Measurements from ENCODE around the gene PET100.

The PET100 gene

DNA sequence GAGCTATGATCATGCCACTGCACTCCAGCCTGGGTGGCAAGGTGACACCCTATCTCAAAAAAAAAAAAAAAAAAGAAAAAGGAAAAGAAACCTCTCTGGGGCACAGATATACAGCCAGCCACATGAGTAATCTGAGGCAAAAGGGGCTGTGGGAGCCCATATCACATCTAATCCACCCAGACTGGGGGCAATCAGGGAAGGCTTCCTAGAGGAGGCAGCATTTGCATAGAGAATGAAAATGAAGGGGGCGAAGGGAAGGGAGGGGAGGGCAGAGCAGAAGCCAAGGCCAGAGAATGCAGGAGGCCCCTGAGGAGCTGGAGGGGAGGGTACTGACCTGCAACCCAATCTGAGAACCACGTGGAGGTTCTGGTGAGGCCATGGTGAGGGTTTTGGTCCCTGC is 20.6 kb downstream of the PET100 start:
- Histone ChIP-seq H3K27ac (ENCODE audit: low read depth, low read length) (no peak overlapping the region), H3K79me2 (ENCODE audit: control insufficient read depth, low read length) (no peaks in the 10 kb centered on the region), H4K20me1 (ENCODE audit: control insufficient read depth, insufficient read depth, low read depth, low read length) (no peaks in the 10 kb centered on the region), H3K9me2 (replicated peaks; ENCODE audit: control insufficient read depth, low read length) (no peaks in the 10 kb centered on the region), H3F3A (ENCODE audit: control insufficient read depth, insufficient read depth) (0 out of 2 replicates have a peak, but pooled peaks cover 3% of the 10 kb centered on the region), H3K4me2 (ENCODE audit: low read length) (no peak overlapping the region), H3K4me1 (ENCODE audit: control insufficient read depth, low read length) (peaks cover 45% of the 10 kb centered on the region), H3K9me3 (ENCODE audit: control insufficient read depth, insufficient read depth, low read length) (no peaks in the 10 kb centered on the region), H3K36me3 (ENCODE audit: control insufficient read depth, low read length) (no peaks in the 10 kb centered on the region), H3K27me3 (ENCODE audit: control insufficient read depth, low read length) (no peaks in the 10 kb centered on the region), H3K4me3 (ENCODE audit: low read length) (no peak overlapping the region)
- TF ChIP-seq, protein P1, sequence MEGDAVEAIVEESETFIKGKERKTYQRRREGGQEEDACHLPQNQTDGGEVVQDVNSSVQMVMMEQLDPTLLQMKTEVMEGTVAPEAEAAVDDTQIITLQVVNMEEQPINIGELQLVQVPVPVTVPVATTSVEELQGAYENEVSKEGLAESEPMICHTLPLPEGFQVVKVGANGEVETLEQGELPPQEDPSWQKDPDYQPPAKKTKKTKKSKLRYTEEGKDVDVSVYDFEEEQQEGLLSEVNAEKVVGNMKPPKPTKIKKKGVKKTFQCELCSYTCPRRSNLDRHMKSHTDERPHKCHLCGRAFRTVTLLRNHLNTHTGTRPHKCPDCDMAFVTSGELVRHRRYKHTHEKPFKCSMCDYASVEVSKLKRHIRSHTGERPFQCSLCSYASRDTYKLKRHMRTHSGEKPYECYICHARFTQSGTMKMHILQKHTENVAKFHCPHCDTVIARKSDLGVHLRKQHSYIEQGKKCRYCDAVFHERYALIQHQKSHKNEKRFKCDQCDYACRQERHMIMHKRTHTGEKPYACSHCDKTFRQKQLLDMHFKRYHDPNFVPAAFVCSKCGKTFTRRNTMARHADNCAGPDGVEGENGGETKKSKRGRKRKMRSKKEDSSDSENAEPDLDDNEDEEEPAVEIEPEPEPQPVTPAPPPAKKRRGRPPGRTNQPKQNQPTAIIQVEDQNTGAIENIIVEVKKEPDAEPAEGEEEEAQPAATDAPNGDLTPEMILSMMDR (IDR thresholded peaks at IDR 0.05; ENCODE audit: low read depth, low read length, poor library complexity, severe bottlenecking), result no peak
- TF ChIP-seq EZH2phosphoT487 (IDR thresholded peaks at IDR 0.05; ENCODE audit: borderline replicate concordance, low read length), result no peak

DNA sequence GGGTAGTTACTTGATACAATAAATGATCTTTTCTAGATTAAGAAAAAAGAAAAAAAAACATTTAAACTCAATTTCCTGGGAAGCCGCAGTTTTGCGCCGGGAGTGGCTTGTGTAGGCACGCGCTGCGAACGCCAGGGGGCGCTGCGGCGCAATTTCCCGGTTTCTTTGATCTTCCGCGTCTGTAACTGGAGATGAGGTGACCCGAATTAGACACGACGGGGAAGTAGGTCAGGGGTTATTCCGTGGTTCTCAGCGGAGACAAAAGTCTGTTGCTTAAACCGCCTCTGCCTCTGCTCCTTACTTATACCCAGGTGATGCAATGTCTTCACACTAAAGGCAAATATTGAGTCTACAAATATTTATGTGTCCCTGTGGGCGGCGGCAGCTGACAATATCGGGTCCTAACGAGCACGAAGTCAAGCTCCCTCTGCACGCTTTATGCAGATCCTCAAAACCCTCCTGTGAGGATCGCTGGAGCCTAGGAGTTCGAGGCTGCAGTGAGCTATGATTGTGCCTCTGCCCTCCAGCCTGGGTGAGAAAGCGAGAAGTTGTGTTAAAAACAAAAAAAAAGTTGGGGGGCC is 22.6 kb downstream of the PET100 start:
- peaks cover 33% of the 10 kb centered on the region for H3K4me1 ChIP-seq (ENCODE audit: control insufficient read depth, low read length)
- 0 out of 2 replicates have a peak, but pooled peaks cover 3% of the 10 kb centered on the region for H3F3A ChIP-seq (ENCODE audit: control insufficient read depth, insufficient read depth)
- no peaks in the 10 kb centered on the region for H3K9me3 ChIP-seq (ENCODE audit: control insufficient read depth, insufficient read depth, low read length)
- H3K27me3 ChIP-seq (ENCODE audit: control insufficient read depth, low read length), result no peaks in the 10 kb centered on the region
- no peaks in the 10 kb centered on the region for H3K36me3 ChIP-seq (ENCODE audit: control insufficient read depth, low read length)
- peak overlapping the region; percentile 62 for H3K4me3 ChIP-seq (ENCODE audit: low read length)
- H3K9me2 ChIP-seq (replicated peaks; ENCODE audit: control insufficient read depth, low read length), result no peaks in the 10 kb centered on the region
- H3K79me2 ChIP-seq (ENCODE audit: control insufficient read depth, low read length), result no peaks in the 10 kb centered on the region
- H3K4me2 ChIP-seq (ENCODE audit: low read length), result peak overlapping the region; percentile 73
- no peak overlapping the region for H3K27ac ChIP-seq (ENCODE audit: low read depth, low read length)
- TF ChIP-seq EZH2phosphoT487 (IDR thresholded peaks at IDR 0.05; ENCODE audit: borderline replicate concordance, low read length), result no peak
- TF ChIP-seq, protein P1 (IDR thresholded peaks at IDR 0.05; ENCODE audit: low read depth, low read length, poor library complexity, severe bottlenecking), result peak; percentile 88
- no peaks in the 10 kb centered on the region for H4K20me1 ChIP-seq (ENCODE audit: control insufficient read depth, insufficient read depth, low read depth, low read length)

DNA sequence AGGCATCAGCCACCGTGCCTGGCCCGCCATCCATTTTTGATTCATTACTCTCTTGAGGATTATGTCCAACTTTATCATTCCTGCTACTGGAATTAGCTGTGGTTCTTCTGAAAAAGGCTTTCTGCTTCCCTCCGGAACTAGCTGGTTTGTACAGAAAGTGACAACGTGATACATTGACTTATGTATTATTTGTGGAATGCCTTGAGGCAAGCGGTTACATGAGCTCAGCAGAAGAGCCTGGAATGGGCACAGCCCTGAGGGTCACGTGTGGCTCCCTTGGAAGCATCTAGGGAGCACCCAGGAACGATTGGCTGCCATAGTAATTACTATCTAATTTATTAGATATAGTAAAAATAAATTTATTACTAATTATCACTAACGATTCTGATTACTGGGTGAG is 24.8 kb downstream of the PET100 start:
- Histone ChIP-seq H3K4me3 (ENCODE audit: low read length) (no peak overlapping the region), H3K36me3 (ENCODE audit: control insufficient read depth, low read length) (no peaks in the 10 kb centered on the region), H4K20me1 (ENCODE audit: control insufficient read depth, insufficient read depth, low read depth, low read length) (no peaks in the 10 kb centered on the region), H3K4me2 (ENCODE audit: low read length) (no peak overlapping the region), H3F3A (ENCODE audit: control insufficient read depth, insufficient read depth) (0 out of 2 replicates have a peak, but pooled peaks cover under 1% of the 10 kb centered on the region), H3K79me2 (ENCODE audit: control insufficient read depth, low read length) (no peaks in the 10 kb centered on the region), H3K27ac (ENCODE audit: low read depth, low read length) (no peak overlapping the region), H3K9me2 (replicated peaks; ENCODE audit: control insufficient read depth, low read length) (no peaks in the 10 kb centered on the region), H3K9me3 (ENCODE audit: control insufficient read depth, insufficient read depth, low read length) (no peaks in the 10 kb centered on the region), H3K4me1 (ENCODE audit: control insufficient read depth, low read length) (peaks cover 25% of the 10 kb centered on the region), H3K27me3 (ENCODE audit: control insufficient read depth, low read length) (no peaks in the 10 kb centered on the region)
- TF ChIP-seq, protein P1 (IDR thresholded peaks at IDR 0.05; ENCODE audit: low read depth, low read length, poor library complexity, severe bottlenecking), result no peak
- TF ChIP-seq EZH2phosphoT487 (IDR thresholded peaks at IDR 0.05; ENCODE audit: borderline replicate concordance, low read length), result no peak
